GM23248 (cell line): ENCODE results near the gene C2CD4A.

Source experiments
- EZH2 ChIP-seq: fragments of 200-600 bp; sonication (generic); IDR thresholded peaks from 2 replicates; pipeline ENCODE4 v1.6.1; 2018; ENCODE audit warnings: antibody characterized with exemption, mild to moderate bottlenecking; ENCODE audit not compliant: insufficient read depth, poor library complexity, severe bottlenecking
- EZH2phosphoT487 ChIP-seq: fragments of 200-600 bp; sonication (generic); IDR thresholded peaks from 2 replicates; pipeline ENCODE4 v1.6.1; 2018; ENCODE audit warnings: antibody characterized with exemption, moderate library complexity, mild to moderate bottlenecking, low read depth; ENCODE audit not compliant: insufficient read depth

DNA sequence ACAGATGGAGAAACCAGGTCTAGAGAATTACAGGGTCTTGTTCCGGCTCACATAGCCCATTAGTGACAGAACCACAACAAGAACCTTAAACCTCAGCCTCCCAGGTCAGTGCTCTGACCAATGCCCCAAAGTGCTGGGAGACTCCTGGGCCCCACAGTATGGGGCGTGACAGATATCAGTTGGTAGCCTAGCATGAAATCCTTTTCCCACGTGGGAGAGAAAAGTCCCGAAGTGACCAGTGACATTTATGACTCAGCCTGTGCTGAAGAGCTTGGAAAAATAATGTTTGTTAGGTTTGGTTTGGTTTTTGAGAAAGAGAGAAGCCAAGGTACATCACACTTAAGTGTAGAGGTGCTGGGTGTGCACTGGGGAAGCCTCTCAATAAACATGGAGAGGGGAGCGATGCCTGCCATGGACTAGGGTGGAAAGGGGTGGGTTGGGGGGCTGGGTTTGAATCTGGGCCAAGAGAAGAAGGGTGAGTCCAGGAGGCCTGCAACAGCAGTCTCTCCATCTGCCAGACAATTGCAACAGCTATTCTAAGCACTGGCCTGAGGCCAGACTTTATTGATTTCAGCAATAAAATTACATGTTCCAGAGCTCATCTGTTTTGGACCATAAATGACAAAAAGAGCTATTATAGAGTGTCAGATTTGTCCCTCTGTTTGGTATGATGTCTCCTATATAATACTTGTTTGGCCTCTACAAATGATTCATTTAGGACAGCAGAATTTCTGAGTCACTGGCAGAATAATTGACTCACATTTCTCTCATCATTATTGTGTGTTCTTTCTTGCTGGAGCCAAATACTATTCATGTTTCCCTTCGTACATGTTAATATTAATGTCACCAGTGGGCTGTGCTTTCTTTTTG lies 43.4 kb downstream of the C2CD4A start:
- TF ChIP-seq EZH2phosphoT487 (no peak), EZH2 (no peak)
